ENCODE measurements around the gene PHLDA1.

DNA sequence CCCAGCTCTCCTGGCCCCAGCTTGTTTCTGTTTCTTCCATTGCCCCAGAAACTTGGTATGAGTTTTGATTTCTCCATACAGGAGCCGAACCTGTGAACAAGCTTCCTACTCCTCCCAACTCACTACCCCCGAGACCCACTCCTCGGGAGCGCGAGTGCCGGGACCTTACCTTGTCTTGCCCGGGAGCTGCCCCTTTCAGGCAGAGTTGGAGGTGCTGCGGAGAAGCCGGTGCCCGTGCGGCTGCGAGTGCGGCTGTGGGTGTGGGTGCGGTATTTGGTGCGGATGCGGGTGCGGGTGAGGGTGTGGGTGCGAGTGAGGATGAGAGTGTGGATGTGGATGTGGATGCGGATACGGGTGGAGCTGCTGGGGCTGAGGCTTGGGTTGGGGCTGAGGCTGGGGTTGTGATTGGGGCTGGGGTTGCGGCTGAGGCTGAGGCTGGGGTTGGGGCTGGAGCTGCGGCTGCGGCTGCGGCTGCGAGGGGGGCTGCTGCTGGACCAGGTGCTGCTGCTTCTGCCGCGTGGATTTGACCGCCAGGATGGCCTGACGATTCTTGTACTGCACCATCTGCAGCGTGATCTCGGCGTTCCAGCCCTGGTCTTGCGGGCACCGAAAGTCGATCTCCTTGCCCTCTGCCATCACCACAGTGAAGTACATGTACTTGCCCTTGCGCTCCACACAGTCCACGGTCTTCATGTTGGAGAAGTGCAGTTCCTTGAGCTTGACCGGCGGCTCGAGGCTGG lies 1.1 kb downstream of the PHLDA1 start:
- TF ChIP-seq, protein P1, sequence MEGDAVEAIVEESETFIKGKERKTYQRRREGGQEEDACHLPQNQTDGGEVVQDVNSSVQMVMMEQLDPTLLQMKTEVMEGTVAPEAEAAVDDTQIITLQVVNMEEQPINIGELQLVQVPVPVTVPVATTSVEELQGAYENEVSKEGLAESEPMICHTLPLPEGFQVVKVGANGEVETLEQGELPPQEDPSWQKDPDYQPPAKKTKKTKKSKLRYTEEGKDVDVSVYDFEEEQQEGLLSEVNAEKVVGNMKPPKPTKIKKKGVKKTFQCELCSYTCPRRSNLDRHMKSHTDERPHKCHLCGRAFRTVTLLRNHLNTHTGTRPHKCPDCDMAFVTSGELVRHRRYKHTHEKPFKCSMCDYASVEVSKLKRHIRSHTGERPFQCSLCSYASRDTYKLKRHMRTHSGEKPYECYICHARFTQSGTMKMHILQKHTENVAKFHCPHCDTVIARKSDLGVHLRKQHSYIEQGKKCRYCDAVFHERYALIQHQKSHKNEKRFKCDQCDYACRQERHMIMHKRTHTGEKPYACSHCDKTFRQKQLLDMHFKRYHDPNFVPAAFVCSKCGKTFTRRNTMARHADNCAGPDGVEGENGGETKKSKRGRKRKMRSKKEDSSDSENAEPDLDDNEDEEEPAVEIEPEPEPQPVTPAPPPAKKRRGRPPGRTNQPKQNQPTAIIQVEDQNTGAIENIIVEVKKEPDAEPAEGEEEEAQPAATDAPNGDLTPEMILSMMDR (IDR thresholded peaks at IDR 0.05) = no peak
- TF ChIP-seq POLR2A (IDR thresholded peaks at IDR 0.05) (no peak), POLR2AphosphoS5 (IDR thresholded peaks at IDR 0.05) (no peak), EP300 (IDR thresholded peaks at IDR 0.05) (no peak)
